ENCODE results near the gene LRRC8E.
A peak's percentile ranks its signal among the peaks of the same experiment; 100 is the strongest.

The LRRC8E gene

GRCh38 chr19:7932276-7932929 lies 44.1 kb downstream of the LRRC8E start:
- no peak for DNase-seq (ENCODE audit: low spot score)

GRCh38 chr19:7932930-7933300 lies 44.6 kb downstream of the LRRC8E start:
- DNase-seq (ENCODE audit: low spot score): no peak

GRCh38 chr19:7933411-7933810 lies 45.1 kb downstream of the LRRC8E start:
- no peak for DNase-seq (ENCODE audit: low spot score)

- no peak for DNase-seq (ENCODE audit: low spot score)
Measured at GRCh38 chr19:7933828-7934725, 45.8 kb downstream of the LRRC8E start.

- no peak for DNase-seq (ENCODE audit: low spot score)
Measured at GRCh38 chr19:7934766-7935165, 46.5 kb downstream of the LRRC8E start.

DNA sequence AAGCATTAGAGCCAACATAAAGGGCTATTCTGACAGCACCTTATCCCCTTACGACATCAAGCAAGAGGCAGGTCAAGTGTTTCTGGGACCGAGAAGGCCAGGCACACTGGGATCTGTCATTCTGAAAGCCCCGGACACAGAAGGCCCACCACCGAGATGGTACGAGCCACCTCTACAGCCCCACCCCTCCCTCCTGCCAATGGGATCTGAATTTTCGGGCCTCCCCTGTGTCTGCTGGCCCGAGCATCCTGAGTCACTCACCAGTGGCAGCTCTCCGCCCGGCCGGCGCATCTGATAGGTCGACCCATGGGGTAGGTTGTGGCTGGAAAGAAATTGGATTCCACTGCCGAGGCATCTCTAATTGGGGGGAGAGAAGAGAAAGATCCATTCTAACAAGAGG lies 52.5 kb downstream of the LRRC8E start:
- no peak for DNase-seq (ENCODE audit: low spot score)

- no peak for DNase-seq (ENCODE audit: low spot score)
Measured at GRCh38 chr19:7941895-7942596, 53.7 kb downstream of the LRRC8E start.

DNA sequence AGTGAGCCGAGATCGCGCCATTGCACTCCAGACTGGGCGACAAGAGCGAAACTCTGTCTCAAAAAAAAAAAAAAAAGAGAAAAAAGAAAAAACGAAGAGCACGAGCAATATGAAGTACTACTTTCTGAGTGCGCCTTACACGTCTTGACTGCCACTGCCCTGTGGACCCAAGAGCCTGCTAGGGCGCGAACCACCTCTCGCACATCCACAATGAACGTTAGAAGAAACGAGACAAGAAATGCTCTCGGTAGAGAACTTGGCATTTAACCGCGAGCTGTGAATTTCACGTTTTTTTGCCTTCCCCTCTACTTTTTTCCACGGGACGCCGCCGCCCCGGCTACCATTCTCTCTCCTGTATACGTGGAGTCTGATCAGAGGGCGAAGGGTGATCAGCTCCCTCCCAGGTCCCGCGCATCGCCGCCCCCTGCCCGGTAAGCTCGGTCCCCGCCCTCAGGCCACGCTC lies 54.7 kb downstream of the LRRC8E start:
- no peak for DNase-seq (ENCODE audit: low spot score)

GRCh38 chr19:7943444-7944176 lies 55.3 kb downstream of the LRRC8E start, which contains the start of gene TIMM44:
TIMM44 (minus strand) TSS chr19:7943666; CDS start chr19:7943651, 15 bp downstream.
- DNase-seq (ENCODE audit: low spot score): peak; percentile 99

GRCh38 chr19:7944177-7944761 lies 56.0 kb downstream of the LRRC8E start:
- DNase-seq (ENCODE audit: low spot score): peak; percentile 88

DNA sequence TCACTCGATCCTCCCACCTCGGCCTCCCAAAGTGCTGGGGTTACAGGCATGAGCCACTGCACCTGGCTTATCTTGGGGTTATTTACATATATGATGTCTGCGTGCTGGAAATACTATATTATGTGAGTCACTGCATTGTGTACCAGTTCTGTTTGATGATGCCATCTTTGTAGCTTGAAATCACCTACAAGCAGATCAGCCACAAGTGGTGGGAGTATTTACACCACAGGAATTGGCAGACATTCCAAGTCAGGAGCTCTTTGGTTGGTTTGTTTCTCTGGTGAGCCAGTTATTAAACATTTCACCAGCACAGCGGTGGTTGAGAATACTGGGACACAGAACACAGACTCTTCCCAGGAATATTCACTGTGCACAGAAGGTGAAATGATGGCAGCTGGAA lies 59.6 kb downstream of the LRRC8E start:
- no peak for DNase-seq (ENCODE audit: low spot score)

Data from CD4-positive, alpha-beta T cell treated with Interleukin-2 at 100 ng/mL for 4 hours (primary cell).